KBM-7 (cell line): ENCODE data around the gene RXRA.

Experiments
- DNase-seq: peaks from one replicate; pipeline ENCODE4 v3.0.0-alpha.2; 2015
- in situ Hi-C: fragments of 300-500 bp; cut with MboI; formaldehyde crosslinking; loops from 2 replicates; pipeline ENCODE4 v1.14.3; 2020; ENCODE audit warnings: low sequenced_read_pairs, low pct_unique_long_range_greater_than_20kb, mixed read lengths

RXRA gene

DNA sequence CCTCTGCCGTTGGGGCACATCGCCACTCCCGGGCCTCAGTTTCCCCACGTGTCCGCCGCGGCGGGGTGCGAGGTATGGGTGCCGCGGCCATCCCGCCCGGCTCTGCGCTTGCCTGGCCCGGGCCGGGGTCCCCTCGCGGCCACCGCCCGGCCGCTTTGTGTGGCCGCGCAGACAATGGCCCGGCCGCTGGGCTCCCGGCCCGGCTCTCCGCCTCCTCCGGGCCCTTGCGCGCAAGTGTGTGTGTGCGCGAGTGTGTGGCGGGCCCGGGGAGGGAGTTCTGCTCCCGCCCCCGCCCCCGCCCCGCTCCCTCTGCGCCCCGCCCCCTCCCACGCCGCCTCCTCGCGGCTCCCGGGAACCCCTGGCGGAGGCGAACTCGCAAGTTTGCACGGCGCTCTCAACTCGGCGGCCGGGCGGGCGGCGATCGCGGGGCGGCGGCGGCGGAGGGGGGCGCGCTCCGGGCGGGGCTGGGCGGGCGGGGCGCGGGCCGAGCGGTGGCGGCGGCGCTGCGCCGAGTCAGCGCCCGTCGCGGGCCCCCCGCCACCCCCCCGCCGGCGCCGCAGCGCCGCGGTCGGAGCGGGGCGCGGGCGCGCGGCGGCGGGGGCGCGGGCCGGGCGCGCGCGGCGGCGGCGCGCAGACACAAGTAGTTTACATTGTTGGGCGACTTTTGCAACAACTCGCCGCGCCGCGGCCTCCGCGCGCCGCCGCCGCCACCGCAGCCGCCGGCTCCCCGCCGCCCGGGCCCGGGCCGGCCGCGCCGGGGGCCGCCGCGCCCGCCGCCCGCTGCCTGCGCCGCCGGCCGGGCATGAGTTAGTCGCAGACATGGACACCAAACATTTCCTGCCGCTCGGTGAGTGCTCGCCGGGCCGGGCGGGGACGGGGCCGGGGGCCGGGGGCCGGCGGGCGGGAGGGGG, at the start of gene RXRA:
TSS of gene RXRA (plus strand) at position 643 of the 911 bp plus-strand sequence. CDS start at position 820, 177 bp downstream.
- in situ Hi-C loops: no loop called here
- DNase-seq: peak; percentile 40

DNA sequence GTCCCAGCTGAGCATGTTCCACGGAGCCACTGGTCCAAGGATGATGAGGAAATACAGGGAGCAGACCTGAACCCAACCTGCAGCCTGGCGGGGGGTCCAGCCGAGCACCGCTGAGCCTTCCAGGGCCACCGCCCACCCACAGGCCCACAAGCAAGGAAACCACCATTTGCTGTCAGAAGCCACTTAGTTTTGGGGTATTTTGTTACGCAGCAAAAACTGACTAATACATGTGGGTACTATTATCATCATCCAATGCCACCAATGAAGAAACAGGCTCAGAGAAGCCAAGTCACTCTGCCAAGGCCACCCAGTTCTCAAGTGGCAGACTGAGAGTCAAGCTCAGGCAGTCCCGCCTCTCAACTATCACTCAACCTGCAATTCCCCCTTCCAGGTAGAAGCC, 48.0 kb upstream of the RXRA start:
- in situ Hi-C loops: no loop called here
- no peak for DNase-seq

DNA sequence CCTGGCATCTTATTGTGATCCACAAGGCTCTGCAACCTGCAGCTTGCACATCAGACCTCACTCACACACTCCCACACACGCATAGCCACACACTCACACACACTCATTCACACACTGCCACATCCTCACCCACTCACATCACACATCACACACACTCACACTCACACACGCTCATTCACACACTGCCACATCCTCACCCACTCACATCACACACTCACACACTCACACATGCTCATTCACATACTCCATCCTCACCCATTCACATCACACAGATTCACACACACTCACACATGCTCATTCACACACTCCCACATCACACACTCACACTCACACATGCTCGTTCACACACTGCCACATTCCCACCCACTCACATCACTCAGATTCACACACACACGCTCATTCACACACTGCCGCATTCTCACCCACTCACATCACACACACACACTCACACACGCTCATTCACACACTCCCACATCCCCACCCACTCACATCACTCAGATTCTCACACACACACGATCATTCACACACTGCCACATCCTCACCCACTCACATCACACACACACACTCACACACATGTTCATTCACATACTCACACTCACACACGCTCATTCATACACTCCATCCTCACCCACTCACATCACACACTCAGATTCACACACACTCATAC, 47.1 kb upstream of the RXRA start:
- in situ Hi-C loops: no loop called here

DNA sequence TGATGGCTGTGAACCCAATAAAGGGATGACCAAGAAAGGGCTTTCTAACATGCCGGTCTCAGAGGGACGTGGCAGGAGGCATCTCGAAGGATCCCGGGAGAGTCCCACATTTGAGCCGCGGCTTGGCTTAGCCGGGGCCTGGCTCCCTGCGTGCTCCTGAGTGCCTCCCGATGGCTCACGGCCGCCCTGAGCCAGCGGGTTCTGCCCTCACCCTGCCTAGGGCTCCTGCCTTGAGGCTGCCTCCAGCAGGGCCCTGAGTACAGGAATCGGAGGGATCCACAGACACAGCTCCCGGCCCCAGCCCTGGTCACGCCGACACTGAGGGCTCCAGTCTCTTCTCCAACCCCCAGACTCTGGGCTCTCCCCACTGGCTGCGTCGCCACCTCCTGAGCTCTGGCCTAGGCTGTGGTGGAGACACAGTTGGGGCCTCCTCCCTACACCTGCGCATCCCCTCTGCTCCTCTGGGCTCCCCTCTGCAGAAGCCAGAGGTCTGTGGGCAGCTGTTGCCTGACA, 44.1 kb upstream of the RXRA start:
- DNase-seq: no peak
- in situ Hi-C loops: no loop called here

More for the DNA sequence above, 47.1 kb upstream of the RXRA start:
- no peak for DNase-seq

DNA sequence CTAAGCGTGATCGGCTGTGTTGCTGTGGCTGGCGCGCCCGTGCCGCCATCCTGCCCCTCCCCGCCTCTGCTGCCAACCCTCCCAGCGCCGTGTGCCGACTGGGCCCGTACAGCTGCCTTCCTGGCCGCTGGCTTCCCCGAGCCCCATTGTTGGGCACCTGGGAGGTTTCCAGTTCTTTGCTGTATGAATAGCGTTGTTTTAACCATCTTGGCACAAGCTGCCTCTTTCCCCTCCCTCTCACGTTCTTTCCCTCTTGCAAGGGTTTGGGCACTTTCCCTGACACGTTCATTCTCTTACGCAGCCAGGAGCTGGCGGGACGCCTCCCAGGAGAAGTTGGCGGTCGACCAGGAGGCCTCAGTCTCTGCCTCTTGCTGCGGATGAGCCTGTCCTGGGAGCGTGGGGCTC, 43.1 kb upstream of the RXRA start:
- DNase-seq: no peak

DNA sequence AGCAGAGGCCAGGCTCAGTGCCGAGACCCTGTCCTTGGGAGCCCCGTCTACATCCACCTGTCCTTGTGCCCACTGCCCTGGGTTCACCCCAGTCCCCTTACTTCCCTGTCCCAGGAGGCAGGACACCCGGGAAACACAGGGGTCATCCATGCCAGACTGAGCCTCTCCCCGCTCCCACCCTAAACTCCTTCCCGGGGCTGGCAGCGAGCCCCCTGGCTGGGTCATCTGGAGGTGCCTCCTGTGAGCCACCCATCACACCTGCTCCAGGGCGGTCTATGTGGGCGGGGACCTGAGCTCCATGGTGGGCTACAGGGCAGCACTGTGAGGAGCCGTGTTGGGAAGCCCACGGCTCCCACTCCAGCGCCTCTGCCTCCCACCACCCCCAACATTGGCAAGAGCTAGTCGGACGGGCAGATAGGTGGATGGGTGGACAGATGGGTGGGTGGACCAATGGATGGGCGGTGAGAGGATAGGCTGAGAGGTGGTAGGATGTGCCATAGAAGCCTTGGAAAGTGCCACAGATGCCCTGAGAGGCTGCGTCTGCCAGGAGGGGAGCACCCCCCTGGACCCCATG, 42.5 kb upstream of the RXRA start:
- no peak for DNase-seq
- in situ Hi-C loops: no loop called here

More for the DNA sequence above, 43.1 kb upstream of the RXRA start:
- in situ Hi-C loops: no loop called here

DNA sequence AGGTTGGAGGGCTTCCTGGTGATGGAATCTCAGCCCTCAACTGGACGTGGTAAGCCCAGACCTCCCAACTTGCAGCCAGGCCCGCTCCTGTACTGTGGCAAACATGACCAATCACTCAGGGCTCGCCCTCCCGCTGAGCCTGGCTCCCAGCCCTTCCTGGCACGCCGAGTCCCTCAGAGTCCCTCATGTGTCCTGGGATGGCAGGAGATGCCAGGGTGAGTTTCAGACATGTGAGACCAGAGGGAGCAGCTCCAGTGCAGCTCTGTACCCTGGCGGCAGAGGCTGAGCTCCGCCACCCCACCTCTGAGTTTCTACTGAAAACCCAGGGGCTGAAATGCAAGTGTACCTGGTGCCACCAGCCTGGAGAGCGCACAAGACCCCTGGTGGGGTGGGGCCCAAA, 42.0 kb upstream of the RXRA start:
- no peak for DNase-seq
- in situ Hi-C loops: no loop called here

DNA sequence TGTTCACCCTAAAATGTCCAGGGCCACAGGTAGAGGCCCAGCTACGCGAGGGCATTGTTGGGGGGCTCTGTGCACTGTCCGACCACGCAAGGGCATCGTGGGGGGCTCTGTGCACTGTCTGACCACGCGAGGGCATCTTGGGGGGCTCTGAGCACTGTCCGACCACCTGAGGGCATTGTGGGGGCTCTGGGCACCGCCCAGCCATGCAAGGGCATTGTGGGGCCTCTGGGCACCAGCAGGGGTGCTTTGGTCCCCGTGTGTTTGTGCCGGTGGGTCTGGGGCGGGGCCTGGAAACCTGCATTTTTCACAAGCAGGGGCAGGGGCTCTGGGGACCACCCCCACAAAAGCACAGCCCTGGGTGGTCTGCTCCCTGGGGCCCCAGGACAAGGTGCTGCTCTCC, 41.5 kb upstream of the RXRA start:
- in situ Hi-C loops: no loop called here
- DNase-seq: no peak

DNA sequence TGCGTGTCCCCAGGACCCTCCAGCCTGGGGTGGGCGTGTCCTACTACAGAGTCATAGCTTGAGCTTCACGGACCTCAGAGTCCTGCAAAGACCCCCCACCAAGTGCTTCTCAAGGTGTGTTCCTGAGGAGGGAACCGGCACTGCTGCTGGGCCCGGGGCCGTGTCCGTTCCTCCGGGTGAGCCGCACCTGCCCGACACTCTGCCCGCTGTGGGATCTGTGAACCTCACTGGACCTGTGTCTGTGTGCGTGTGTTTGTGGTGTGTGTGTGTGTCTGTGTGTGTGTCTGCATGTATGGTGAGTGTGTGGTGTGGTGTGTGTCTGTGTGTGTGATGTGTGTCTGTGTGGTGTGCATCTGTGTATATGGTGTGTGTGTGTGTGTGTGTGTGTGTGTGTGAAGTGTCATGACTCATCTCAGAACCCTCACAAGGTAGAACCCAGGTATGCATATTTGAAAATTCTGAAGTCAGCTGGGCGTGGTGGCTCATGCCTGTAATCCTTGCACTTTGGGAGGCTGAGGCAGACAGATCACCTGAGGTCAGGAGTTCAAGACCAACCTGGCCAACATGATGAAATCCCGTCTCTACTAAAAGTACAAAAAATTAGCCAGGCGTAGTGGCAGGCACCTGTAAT, 40.9 kb upstream of the RXRA start:
- in situ Hi-C loops: no loop called here
- DNase-seq: no peak

DNA sequence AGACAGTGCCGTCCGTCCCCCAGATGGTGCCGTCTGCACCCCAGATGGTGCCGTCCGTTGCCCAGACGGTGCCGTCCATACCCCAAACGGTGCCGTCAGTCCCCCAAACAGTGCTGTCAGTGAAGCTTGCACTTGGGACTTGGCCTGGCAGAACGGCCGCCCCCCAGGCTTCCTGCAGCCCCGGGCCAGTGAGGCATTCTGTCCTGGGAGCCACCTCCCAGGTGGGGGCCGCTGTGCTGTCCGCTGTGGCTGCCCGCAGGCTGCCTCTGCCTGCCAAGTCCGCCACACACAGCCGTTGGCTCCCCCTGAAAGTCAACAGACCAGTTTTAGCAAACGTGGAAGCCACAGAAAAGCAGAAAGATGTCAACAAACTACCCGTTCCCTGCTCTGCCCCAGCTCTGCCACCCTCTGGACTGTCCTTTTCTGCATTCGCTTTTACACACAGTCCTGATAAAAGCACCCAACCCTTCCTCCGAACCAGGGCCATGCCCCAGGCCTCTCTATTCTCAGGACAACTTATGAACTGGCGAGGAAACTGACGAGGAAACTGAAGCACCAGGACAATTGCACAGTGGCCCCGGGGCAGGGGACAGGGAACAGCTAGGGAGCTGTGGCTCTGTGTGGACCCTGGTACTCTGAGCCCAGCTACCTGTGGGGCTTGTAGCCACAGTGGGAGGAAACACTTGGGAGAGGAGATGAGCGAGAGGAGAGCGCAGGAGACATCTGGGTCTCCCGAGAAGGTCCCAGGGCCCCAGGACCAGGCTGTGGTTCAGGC, 39.6 kb upstream of the RXRA start:
- in situ Hi-C loops: no loop called here
- DNase-seq: no peak

DNA sequence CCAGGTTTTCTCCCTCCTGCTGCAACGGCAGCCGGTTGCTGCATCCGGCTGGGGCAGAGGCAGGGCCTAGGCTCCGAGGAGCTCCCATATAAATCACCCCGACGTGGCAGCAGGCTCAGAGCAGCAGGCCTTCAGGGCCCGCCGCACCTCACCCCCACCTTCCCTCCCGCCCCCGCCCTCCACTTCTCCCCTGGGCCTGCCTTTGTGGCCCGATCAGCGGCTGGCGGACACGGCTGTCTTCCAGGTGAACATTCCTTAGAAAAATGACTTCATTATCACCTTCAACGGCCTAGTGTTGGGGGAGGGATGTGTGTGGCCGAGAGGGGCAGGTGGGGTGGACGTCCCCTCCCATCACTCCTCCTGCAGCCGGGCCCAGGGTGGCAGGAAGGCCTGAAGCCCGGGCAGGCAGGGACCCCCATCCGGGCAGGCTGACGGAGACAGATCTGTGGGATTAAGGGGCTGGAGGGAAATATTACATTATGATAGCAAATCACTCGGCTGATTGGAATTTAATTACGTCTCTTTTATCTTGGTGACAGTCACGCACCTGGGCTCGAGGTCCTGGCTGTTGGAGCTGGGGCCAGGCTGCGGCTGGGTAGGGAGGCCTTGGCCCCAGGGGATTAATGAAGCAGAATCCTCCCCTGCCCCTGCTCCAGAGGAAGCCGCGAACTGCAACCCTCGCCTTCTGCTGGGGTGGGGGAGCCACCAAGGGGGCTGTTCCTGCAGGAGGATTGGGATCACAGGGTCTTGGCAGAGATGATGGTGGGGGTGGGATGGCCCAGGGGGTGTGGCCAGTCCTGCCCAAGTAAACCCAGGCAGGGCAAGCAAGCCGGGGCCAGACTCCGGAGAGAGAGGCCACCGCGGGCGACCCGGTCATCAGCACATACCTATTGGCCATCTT, 38.4 kb upstream of the RXRA start:
- DNase-seq: no peak
- in situ Hi-C loops: no loop called here

DNA sequence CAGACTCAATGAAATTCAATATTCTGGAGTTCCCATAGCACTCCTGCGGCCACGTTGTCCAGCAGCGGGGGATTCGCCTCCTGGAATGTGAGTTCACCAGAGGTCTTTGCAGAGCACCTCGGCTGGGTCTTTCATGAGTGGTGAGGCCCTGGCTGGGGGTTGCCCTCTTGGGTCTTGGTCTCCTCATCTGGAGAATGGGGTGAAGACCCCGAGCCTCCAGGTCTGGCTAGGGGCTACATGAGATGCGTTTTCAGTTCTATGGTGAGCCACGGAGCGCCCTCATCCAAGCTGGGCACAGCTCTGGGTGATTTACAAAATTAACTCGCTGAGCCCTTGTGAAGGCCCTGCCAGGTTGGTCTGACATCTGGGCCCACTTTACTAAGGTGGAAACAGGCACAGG, 37.5 kb upstream of the RXRA start:
- DNase-seq: no peak
- in situ Hi-C loops: no loop called here

DNA sequence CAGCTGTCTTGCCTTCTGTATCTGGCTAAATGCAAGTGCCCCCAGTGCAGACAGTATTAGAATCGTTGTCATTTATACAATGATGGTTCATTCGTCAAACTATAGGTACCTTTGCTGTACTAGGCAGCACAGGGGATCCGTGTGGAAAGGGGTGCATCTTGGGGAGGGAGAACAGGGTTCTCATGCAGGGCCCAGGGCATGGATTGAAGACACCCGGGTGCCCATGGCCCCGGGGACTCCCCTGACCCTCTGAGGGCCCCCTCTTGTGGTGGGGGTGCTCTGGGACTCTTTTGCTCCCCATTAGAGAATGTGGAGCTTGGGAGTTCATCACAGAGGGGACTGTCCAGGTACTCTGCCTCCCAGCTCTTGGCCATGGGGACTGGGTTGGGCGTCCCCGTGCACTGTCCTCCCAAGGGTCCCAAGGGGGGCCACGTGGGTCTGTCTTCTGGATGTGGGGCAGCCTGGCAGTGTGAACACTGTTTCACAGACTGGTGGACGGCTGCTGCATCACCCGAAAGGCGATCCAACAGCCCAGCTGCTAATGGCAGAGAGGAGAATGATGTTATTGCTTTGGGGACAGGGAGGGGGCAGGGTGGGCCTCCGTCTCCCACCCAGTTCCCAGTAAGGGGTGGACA, 36.9 kb upstream of the RXRA start:
- no peak for DNase-seq
- in situ Hi-C loops: no loop called here

DNA sequence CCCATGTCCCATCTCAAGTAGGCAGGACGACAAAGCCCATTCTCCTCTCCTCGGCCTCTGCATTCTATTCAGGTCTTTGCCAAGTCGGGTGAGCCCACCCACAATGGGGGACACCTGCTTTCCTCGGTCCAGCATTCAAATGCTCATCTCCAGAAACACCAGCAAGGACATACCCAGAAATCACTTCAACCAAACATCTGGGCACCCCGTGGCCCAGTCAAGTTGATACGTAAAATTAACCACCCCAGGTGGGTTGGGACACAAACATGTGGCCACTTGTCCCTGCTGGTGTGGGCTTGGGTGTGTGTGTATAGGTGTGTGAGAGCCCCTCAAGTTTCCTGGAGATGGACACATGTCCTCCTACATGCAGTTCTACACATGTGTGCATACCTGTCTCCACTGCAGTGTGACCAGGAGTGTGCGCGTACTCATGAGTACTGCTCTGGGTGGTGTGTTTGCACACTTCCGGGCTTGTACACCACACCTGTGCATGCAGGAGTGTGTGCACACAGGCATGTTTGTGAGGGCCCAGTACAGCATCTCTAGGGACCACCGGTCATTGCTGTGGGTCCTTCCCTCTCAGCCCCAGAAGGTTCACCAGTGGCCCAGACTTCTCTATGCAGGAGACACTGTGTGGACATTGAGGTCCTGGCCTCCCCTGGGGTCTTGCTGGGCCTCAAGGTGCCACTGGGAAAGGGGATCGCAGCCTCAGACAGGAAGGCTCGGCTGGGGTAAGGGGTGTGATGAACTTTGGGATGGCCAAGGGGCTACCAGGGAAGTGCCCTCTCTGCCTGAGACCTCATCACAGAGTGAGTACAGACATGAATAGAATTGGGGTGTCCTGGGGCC, 35.4 kb upstream of the RXRA start:
- in situ Hi-C loops: no loop called here
- DNase-seq: no peak

DNA sequence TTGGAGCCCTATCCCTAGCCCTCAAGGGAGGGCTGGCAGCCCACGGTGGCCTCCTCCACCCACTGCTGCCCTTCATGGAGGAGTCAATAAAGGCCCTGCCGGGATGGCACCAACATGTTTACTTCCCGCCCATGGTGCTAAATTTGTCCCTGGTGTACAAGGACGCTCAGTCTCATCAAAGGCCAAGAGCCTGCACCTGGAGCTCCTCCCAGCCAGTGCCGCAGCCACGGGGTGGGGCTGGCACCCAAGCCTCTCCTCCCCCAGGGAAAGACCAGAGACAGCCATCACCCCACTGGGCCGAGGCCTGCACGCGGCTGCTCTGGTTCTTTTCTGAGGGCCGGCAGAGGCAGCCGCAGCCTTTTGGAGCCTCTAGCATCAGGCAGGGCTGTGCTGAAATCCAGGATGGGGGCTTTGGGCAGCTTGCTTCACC, 34.8 kb upstream of the RXRA start:
- DNase-seq: no peak
- in situ Hi-C loops: no loop called here

DNA sequence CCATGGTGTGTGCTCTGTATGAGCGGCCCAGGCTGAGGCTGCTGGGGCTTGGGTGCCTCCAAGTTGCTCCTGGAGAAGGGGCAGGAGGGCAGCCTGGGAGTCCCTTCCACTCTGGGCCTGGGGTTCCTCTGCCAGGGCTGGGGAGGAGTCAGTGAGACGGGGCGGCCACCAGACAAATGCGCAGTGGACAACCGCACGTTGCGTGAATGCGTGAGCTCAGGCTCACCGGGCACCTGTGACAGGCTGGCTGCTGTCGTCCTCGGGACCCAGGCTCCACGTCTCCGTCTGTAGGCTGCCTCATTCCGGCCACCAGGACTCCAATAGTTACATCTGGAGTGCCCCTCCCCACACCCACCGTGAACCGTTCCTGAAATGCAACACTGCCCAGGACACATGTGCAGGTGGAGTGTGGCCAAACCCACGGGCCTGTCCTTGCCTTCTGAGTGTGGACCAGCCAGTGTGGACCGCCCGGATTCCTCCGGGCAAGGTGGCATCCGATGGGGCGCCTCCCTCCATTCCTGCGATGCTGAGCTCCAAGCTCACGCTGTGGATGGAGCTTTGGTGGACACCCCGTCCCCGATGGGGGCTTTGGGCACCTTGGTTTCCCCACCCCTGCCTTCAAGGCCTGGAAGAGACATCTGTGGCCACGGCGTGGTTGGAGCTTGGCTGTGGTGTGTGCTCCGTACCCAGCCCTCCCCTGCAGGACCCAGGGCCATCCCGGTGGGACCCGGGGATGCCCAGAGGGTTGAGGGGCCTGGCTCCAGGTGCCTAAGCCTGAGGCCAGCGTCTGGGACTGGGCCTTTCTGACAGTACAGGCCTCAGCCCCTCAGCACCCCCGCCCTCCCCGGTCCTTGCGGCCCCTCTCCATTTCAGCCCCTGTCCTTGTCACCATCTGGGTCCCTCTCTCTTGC, 34.0 kb upstream of the RXRA start:
- no peak for DNase-seq
- in situ Hi-C loops: no loop called here
